GM19043 (cell line): Measurements from ENCODE around the gene FNDC10.
"Not testable (repeated sequence)": the region's sequence is repeated elsewhere in the genome, so short reads cannot be mapped to it uniquely, and the experiment has no call there.

ENCODE experiments used
- ATAC-seq: cut with Tn5 transposase; IDR thresholded peaks from one replicate; pipeline ENCODE4 v1.9.1; 2021; ENCODE audit warnings: low read depth; ENCODE audit not compliant: unreplicated experiment

FNDC10 gene

GRCh38 chr1:1573843-1574720 is 25.9 kb downstream of the FNDC10 start:
- peak; percentile 54 for ATAC-seq

- no peak for ATAC-seq
These were observed 30.6 kb downstream of the FNDC10 start for GRCh38 chr1:1569341-1569740.

GRCh38 chr1:1567891-1568291 is 32.0 kb downstream of the FNDC10 start:
- ATAC-seq, result no peak

GRCh38 chr1:1567152-1567875 is 32.6 kb downstream of the FNDC10 start:
- ATAC-seq, result no peak

- no peak for ATAC-seq
These were observed 34.6 kb downstream of the FNDC10 start for GRCh38 chr1:1565340-1565739.

- no peak for ATAC-seq
These were observed 35.7 kb downstream of the FNDC10 start for GRCh38 chr1:1564268-1564667.

GRCh38 chr1:1563688-1564087 is 36.2 kb downstream of the FNDC10 start:
- ATAC-seq, result no peak

GRCh38 chr1:1562556-1563195 is 37.3 kb downstream of the FNDC10 start:
- ATAC-seq, result no peak

GRCh38 chr1:1561801-1562470 is 38.0 kb downstream of the FNDC10 start:
- no peak for ATAC-seq

- ATAC-seq, result no peak
These were observed 39.8 kb downstream of the FNDC10 start for GRCh38 chr1:1560178-1560577.

GRCh38 chr1:1559066-1559465 is 40.9 kb downstream of the FNDC10 start:
- ATAC-seq, result no peak

GRCh38 chr1:1558591-1558990 is 41.3 kb downstream of the FNDC10 start:
- no peak for ATAC-seq

- not testable (repeated sequence) for ATAC-seq
These were observed 42.2 kb downstream of the FNDC10 start for GRCh38 chr1:1557688-1558087.

- ATAC-seq, result not testable (repeated sequence)
These were observed 43.0 kb downstream of the FNDC10 start for GRCh38 chr1:1556961-1557360.

GRCh38 chr1:1556505-1556904 is 43.4 kb downstream of the FNDC10 start:
- no peak for ATAC-seq

- no peak for ATAC-seq
These were observed 44.7 kb downstream of the FNDC10 start for GRCh38 chr1:1554926-1555915.

- no peak for ATAC-seq
These were observed 45.4 kb downstream of the FNDC10 start for GRCh38 chr1:1554550-1554925.

- ATAC-seq, result no peak
These were observed 46.0 kb downstream of the FNDC10 start for GRCh38 chr1:1553821-1554494.

- ATAC-seq, result no peak
These were observed 47.7 kb downstream of the FNDC10 start for GRCh38 chr1:1552263-1552639.
